ENCODE measurements around the gene IRF9. TPM values are rescaled to one million over a fixed set of nuclear protein-coding genes. Genes with fewer than 3 reads are reported as not detected.

Gene IRF9
- total RNA-seq, 1 experiment from 2014 or later = 8.1 TPM

Other genes with a start within 250 kb of the IRF9 start
- gene DHRS4, start 207.5 kb upstream of the IRF9 start, total RNA-seq (2014; rRNA removed; shearing (Covaris generic)) = 13.9 and 18.9 TPM in 2 replicates
- 8.0 and 12.2 TPM in 2 replicates for gene DHRS4L2, start 172.3 kb upstream of the IRF9 start, total RNA-seq (2014; rRNA removed; shearing (Covaris generic))
- 2.3 and 6.5 TPM in 2 replicates for gene CARMIL3, start 109.3 kb upstream of the IRF9 start, total RNA-seq (2014; rRNA removed; shearing (Covaris generic))
- 0.04 TPM in 1 of 2 replicates, not detected in the other for gene CPNE6, start 89.7 kb upstream of the IRF9 start, total RNA-seq (2014; rRNA removed; shearing (Covaris generic))
- 73.7 and 80.1 TPM in 2 replicates for gene PCK2, start 67.0 kb upstream of the IRF9 start, total RNA-seq (2014; rRNA removed; shearing (Covaris generic))
- gene DCAF11, start 46.5 kb upstream of the IRF9 start, total RNA-seq (2014; rRNA removed; shearing (Covaris generic)) = 70.4 and 90.1 TPM in 2 replicates
- gene NRL, start 46.3 kb upstream of the IRF9 start, total RNA-seq (2014; rRNA removed; shearing (Covaris generic)) = 0.87 and 2.1 TPM in 2 replicates
- gene FITM1, start 30.6 kb upstream of the IRF9 start, total RNA-seq (2014; rRNA removed; shearing (Covaris generic)) = not detected in 2 replicates
- gene PSME1, start 25.1 kb upstream of the IRF9 start, total RNA-seq (2014; rRNA removed; shearing (Covaris generic)) = 46.9 and 49.3 TPM in 2 replicates
- gene EMC9, start 19.7 kb upstream of the IRF9 start, total RNA-seq (2014; rRNA removed; shearing (Covaris generic)) = 25.7 and 35.9 TPM in 2 replicates
- 129 and 134 TPM in 2 replicates for gene PSME2, start 14.7 kb upstream of the IRF9 start, total RNA-seq (2014; rRNA removed; shearing (Covaris generic))
- 67.7 and 75.0 TPM in 2 replicates for gene RNF31, start 13.8 kb upstream of the IRF9 start, total RNA-seq (2014; rRNA removed; shearing (Covaris generic))
- 5.6 and 5.9 TPM in 2 replicates for gene REC8, start 10.8 kb downstream of the IRF9 start, total RNA-seq (2014; rRNA removed; shearing (Covaris generic))
- gene IPO4, start 27.6 kb downstream of the IRF9 start, total RNA-seq (2014; rRNA removed; shearing (Covaris generic)) = 139 and 149 TPM in 2 replicates
- 27.4 and 35.2 TPM in 2 replicates for gene TM9SF1, start 34.2 kb downstream of the IRF9 start, total RNA-seq (2014; rRNA removed; shearing (Covaris generic))
- not detected in 2 replicates for gene TSSK4, start 44.4 kb downstream of the IRF9 start, total RNA-seq (2014; rRNA removed; shearing (Covaris generic))
- gene CHMP4A, start 52.2 kb downstream of the IRF9 start, total RNA-seq (2014; rRNA removed; shearing (Covaris generic)) = 17.6 and 20.8 TPM in 2 replicates
- gene MDP1, start 54.8 kb downstream of the IRF9 start, total RNA-seq (2014; rRNA removed; shearing (Covaris generic)) = 18.6 and 23.6 TPM in 2 replicates
- gene NEDD8, start 71.1 kb downstream of the IRF9 start, total RNA-seq (2014; rRNA removed; shearing (Covaris generic)) = 195 and 203 TPM in 2 replicates
- gene GMPR2, start 71.7 kb downstream of the IRF9 start, total RNA-seq (2014; rRNA removed; shearing (Covaris generic)) = 81.6 and 104 TPM in 2 replicates
- gene TINF2, start 81.4 kb downstream of the IRF9 start, total RNA-seq (2014; rRNA removed; shearing (Covaris generic)) = 46.9 and 52.2 TPM in 2 replicates
- 0.21 and 3.1 TPM in 2 replicates for gene TGM1, start 101.9 kb downstream of the IRF9 start, total RNA-seq (2014; rRNA removed; shearing (Covaris generic))
- 22.8 and 25.9 TPM in 2 replicates for gene RABGGTA, start 110.3 kb downstream of the IRF9 start, total RNA-seq (2014; rRNA removed; shearing (Covaris generic))
- gene DHRS1, start 138.5 kb downstream of the IRF9 start, total RNA-seq (2014; rRNA removed; shearing (Covaris generic)) = 13.5 and 18.8 TPM in 2 replicates
- 27.2 and 32.4 TPM in 2 replicates for gene NOP9, start 138.6 kb downstream of the IRF9 start, total RNA-seq (2014; rRNA removed; shearing (Covaris generic))
- 0.48 TPM in 1 of 2 replicates, not detected in the other for gene CIDEB, start 146.7 kb downstream of the IRF9 start, total RNA-seq (2014; rRNA removed; shearing (Covaris generic))
- 4.8 and 7.8 TPM in 2 replicates for gene LTB4R2, start 148.9 kb downstream of the IRF9 start, total RNA-seq (2014; rRNA removed; shearing (Covaris generic))
- gene LTB4R, start 150.2 kb downstream of the IRF9 start, total RNA-seq (2014; rRNA removed; shearing (Covaris generic)) = 4.2 and 5.0 TPM in 2 replicates
- gene ADCY4, start 173.8 kb downstream of the IRF9 start, total RNA-seq (2014; rRNA removed; shearing (Covaris generic)) = 0.17 TPM in 1 of 2 replicates, not detected in the other
- not detected in 2 replicates for gene RIPK3, start 178.7 kb downstream of the IRF9 start, total RNA-seq (2014; rRNA removed; shearing (Covaris generic))
- gene NFATC4, start 206.9 kb downstream of the IRF9 start, total RNA-seq (2014; rRNA removed; shearing (Covaris generic)) = 12.2 and 28.3 TPM in 2 replicates
- gene NYNRIN, start 237.7 kb downstream of the IRF9 start, total RNA-seq (2014; rRNA removed; shearing (Covaris generic)) = 3.6 and 6.1 TPM in 2 replicates